Type B pancreatic cell (in vitro differentiated cells): ENCODE results near the gene APOBEC3H. TPM values are rescaled to one million over a fixed set of nuclear protein-coding genes. Genes with fewer than 3 reads are reported as not detected.

Experiments
- DNase-seq: peaks from one replicate; pipeline ENCODE4 v3.0.0; 2021; ENCODE audit warnings: mixed read lengths; ENCODE audit not compliant: unreplicated experiment; ENCODE audit errors: extremely low spot score
- H3K27ac Mint-ChIP-seq: 2 replicates; pipeline ENCODE4 v1.8.0; 2021; ENCODE audit warnings: mild to moderate bottlenecking, mixed read lengths
- H3K27me3 Mint-ChIP-seq: 2 replicates; pipeline ENCODE4 v1.8.0; 2021; ENCODE audit warnings: mixed read lengths
- H3K36me3 Mint-ChIP-seq: 2 replicates; pipeline ENCODE4 v1.8.0; 2021; ENCODE audit warnings: mixed read lengths
- H3K4me1 Mint-ChIP-seq: one replicate; pipeline ENCODE4 v1.8.0; 2021; ENCODE audit warnings: mixed read lengths; ENCODE audit not compliant: unreplicated experiment
- H3K4me3 Mint-ChIP-seq: 2 replicates; pipeline ENCODE4 v1.8.0; 2021; ENCODE audit warnings: mild to moderate bottlenecking, mixed read lengths
- H3K9me3 Mint-ChIP-seq: 2 replicates; pipeline ENCODE4 v1.8.0; 2021; ENCODE audit warnings: mixed read lengths
- CTCF ChIP-seq: fragments of 200-600 bp; sonication (generic); conservative IDR thresholded peaks from 2 replicates; pipeline ENCODE4 v1.5.0; 2021; ENCODE audit warnings: antibody characterized with exemption, mild to moderate bottlenecking
- total RNA-seq: library from RNA; stranded (reverse); gene quantifications from 2 replicates; pipeline ENCODE4 v1.2.1, GENCODE V29; 2021; ENCODE audit warnings: low replicate concordance

The APOBEC3H gene
- total RNA-seq, 1 donor from 2014 or later, result 0.63 TPM

GRCh38 chr22:39128508-39128907 lies 31.5 kb downstream of the APOBEC3H start:
- Mint-ChIP-seq H3K4me1 (peaks cover 15% of the 10 kb centered on the region), H3K27ac (no peak overlapping the region), H3K27me3 (no peaks in the 10 kb centered on the region), H3K36me3 (no peaks in the 10 kb centered on the region), H3K9me3 (no peaks in the 10 kb centered on the region), H3K4me3 (no peak overlapping the region)
- no peak for DNase-seq
- no peak for TF ChIP-seq CTCF

GRCh38 chr22:39129081-39129480 lies 32.0 kb downstream of the APOBEC3H start:
- no peak for DNase-seq
- H3K36me3 Mint-ChIP-seq, result no peaks in the 10 kb centered on the region

GRCh38 chr22:39129746-39130145 lies 32.7 kb downstream of the APOBEC3H start:
- no peak for DNase-seq
- no peaks in the 10 kb centered on the region for H3K9me3 Mint-ChIP-seq
- TF ChIP-seq CTCF, result no peak
- H3K4me3 Mint-ChIP-seq, result no peak overlapping the region
- H3K36me3 Mint-ChIP-seq, result no peaks in the 10 kb centered on the region
- peaks cover 8% of the 10 kb centered on the region for H3K4me1 Mint-ChIP-seq
- H3K27ac Mint-ChIP-seq, result no peak overlapping the region
- no peaks in the 10 kb centered on the region for H3K27me3 Mint-ChIP-seq

More at GRCh38 chr22:39129081-39129480, 32.0 kb downstream of the APOBEC3H start:
- TF ChIP-seq CTCF, result no peak
- Mint-ChIP-seq H3K9me3 (no peaks in the 10 kb centered on the region), H3K4me3 (no peak overlapping the region), H3K27ac (no peak overlapping the region), H3K27me3 (no peaks in the 10 kb centered on the region), H3K4me1 (peaks cover 13% of the 10 kb centered on the region)

GRCh38 chr22:39130152-39130704 lies 33.2 kb downstream of the APOBEC3H start:
- Mint-ChIP-seq H3K27me3 (no peaks in the 10 kb centered on the region), H3K36me3 (no peaks in the 10 kb centered on the region), H3K4me3 (no peak overlapping the region), H3K9me3 (no peaks in the 10 kb centered on the region), H3K27ac (no peak overlapping the region), H3K4me1 (peaks cover 12% of the 10 kb centered on the region)
- DNase-seq, result no peak
- no peak for TF ChIP-seq CTCF

GRCh38 chr22:39130892-39131855 lies 34.1 kb downstream of the APOBEC3H start:
- peaks cover 14% of the 10 kb centered on the region for H3K4me1 Mint-ChIP-seq
- no peak for DNase-seq
- no peaks in the 10 kb centered on the region for H3K27me3 Mint-ChIP-seq
- H3K36me3 Mint-ChIP-seq, result no peaks in the 10 kb centered on the region
- H3K27ac Mint-ChIP-seq, result no peak overlapping the region
- H3K4me3 Mint-ChIP-seq, result no peak overlapping the region
- H3K9me3 Mint-ChIP-seq, result no peaks in the 10 kb centered on the region
- TF ChIP-seq CTCF, result peak; percentile 37
